HG03175 (cell line): ENCODE measurements around the gene TBC1D23.
"Not testable (repeated sequence)": the region's sequence is repeated elsewhere in the genome, so short reads cannot be mapped to it uniquely, and the experiment has no call there.

Experiments used
- ATAC-seq: cut with Tn5 transposase; IDR thresholded peaks from one replicate; pipeline ENCODE4 v1.9.1; 2021; ENCODE audit warnings: mild to moderate bottlenecking, moderate library complexity; ENCODE audit not compliant: unreplicated experiment

TBC1D23 gene

GRCh38 chr3:100295089-100295488 is 34.3 kb downstream of the TBC1D23 start:
- no peak for ATAC-seq

- no peak for ATAC-seq
These were observed 37.0 kb downstream of the TBC1D23 start for GRCh38 chr3:100297784-100298183.

GRCh38 chr3:100299016-100299415 is 38.2 kb downstream of the TBC1D23 start:
- no peak for ATAC-seq

GRCh38 chr3:100306695-100307094 is 45.9 kb downstream of the TBC1D23 start:
- no peak for ATAC-seq

GRCh38 chr3:100310355-100310965 is 49.7 kb downstream of the TBC1D23 start:
- no peak for ATAC-seq

- ATAC-seq = no peak
These were observed 50.2 kb downstream of the TBC1D23 start for GRCh38 chr3:100311011-100311410.

GRCh38 chr3:100316641-100317069 is 55.9 kb downstream of the TBC1D23 start:
- ATAC-seq = peak; percentile 62

- ATAC-seq = peak; percentile 73
These were observed 57.1 kb downstream of the TBC1D23 start for GRCh38 chr3:100317912-100318311.

- ATAC-seq = no peak
These were observed 59.2 kb downstream of the TBC1D23 start for GRCh38 chr3:100319951-100320350.

- no peak for ATAC-seq
These were observed 63.3 kb downstream of the TBC1D23 start for GRCh38 chr3:100324044-100324443.

- no peak for ATAC-seq
These were observed 65.0 kb downstream of the TBC1D23 start for GRCh38 chr3:100325827-100326226.

GRCh38 chr3:100327377-100327776 is 66.6 kb downstream of the TBC1D23 start:
- not testable (repeated sequence) for ATAC-seq

GRCh38 chr3:100329800-100330489 is 69.2 kb downstream of the TBC1D23 start:
- no peak for ATAC-seq

- ATAC-seq = no peak
These were observed 69.9 kb downstream of the TBC1D23 start for GRCh38 chr3:100330651-100331050.

- ATAC-seq = no peak
These were observed 70.9 kb downstream of the TBC1D23 start for GRCh38 chr3:100331660-100332059.

- no peak for ATAC-seq
These were observed 72.3 kb downstream of the TBC1D23 start for GRCh38 chr3:100333051-100333450.

GRCh38 chr3:100333970-100334487 is 73.2 kb downstream of the TBC1D23 start:
- peak; percentile 27 for ATAC-seq

GRCh38 chr3:100334488-100335351 is 73.9 kb downstream of the TBC1D23 start, which contains the start of gene NIT2:
TSS of gene NIT2 (plus strand) at chr3:100334757. CDS start at chr3:100334792, 35 bp downstream.
- peak; percentile 97 for ATAC-seq

- peak; percentile 58 for ATAC-seq
These were observed 74.6 kb downstream of the TBC1D23 start for GRCh38 chr3:100335434-100335833.

GRCh38 chr3:100336229-100336628 is 75.4 kb downstream of the TBC1D23 start:
- ATAC-seq = not testable (repeated sequence)

- ATAC-seq = no peak
These were observed 78.1 kb downstream of the TBC1D23 start for GRCh38 chr3:100338911-100339310.
